Measurements from ENCODE around the gene SON.

- TF ChIP-seq EP300 (IDR thresholded peaks at IDR 0.05), result peak in 1 of 4 donors; percentile 64
- no peak for TF ChIP-seq CTCF (IDR thresholded peaks at IDR 0.05)
- peak; percentile 68 to 97 (median 94) for TF ChIP-seq POLR2A (IDR thresholded peaks at IDR 0.05)
Measured at GRCh38 chr21:33542640-33543504, at the start of gene SON.

Data from upper lobe of left lung (tissue), 4 donors.